Tibial nerve (tissue), 3 donors: Measurements from ENCODE around the gene OGFRL1.

Source experiments
- CTCF ChIP-seq, 5 experiments: fragments of 200-600 bp in 3 of 5; fragments of 450-650 bp in 2 of 5; sonication (generic) in 3 of 5; IDR thresholded peaks; one replicate each; pipeline ENCODE4 v1.5.1; 2016 to 2019; ENCODE audit warnings: antibody characterized with exemption in 5 of 5, mild to moderate bottlenecking in 3 of 5, moderate library complexity in 2 of 5
- POLR2A ChIP-seq, 2 donors: fragments of 450-650 bp; IDR thresholded peaks; one replicate each; pipeline ENCODE4 v1.6.1; 2017; ENCODE audit warnings: antibody characterized with exemption in 2 of 2, mild to moderate bottlenecking in 2 of 2, moderate library complexity in 2 of 2

GRCh38 chr6:71320041-71320440, 31.4 kb downstream of the OGFRL1 start:
- TF ChIP-seq CTCF (IDR thresholded peaks at IDR 0.05) (no peak), POLR2A (IDR thresholded peaks at IDR 0.05) (no peak)
